COLO829 (cell line): ENCODE results near the gene ERVK3-1.
"Not testable (repeated sequence)": the region's sequence is repeated elsewhere in the genome, so short reads cannot be mapped to it uniquely, and the experiment has no call there.

Experiments used
- DNase-seq: peaks from one replicate; pipeline ENCODE4 v3.0.0; 2012; ENCODE audit warnings: low spot score

The ERVK3-1 gene

GRCh38 chr19:58305065-58305931 is at the start of gene ERVK3-1:
Gene ERVK3-1, plus strand, starts transcription at chr19:58305377. Its CDS starts 6,792 bp downstream, at chr19:58312169.
- peak; percentile 98 for DNase-seq

- DNase-seq: not testable (repeated sequence)
These were observed 46.9 kb upstream of the ERVK3-1 start for GRCh38 chr19:58258259-58258658.

- no peak for DNase-seq
These were observed 43.6 kb upstream of the ERVK3-1 start for GRCh38 chr19:58261600-58261967.

- no peak for DNase-seq
These were observed 42.9 kb upstream of the ERVK3-1 start for GRCh38 chr19:58261968-58262921.

- DNase-seq: no peak
These were observed 42.3 kb upstream of the ERVK3-1 start for GRCh38 chr19:58262922-58263296.

GRCh38 chr19:58265100-58265499 is 40.1 kb upstream of the ERVK3-1 start:
- no peak for DNase-seq

- no peak for DNase-seq
These were observed 36.8 kb upstream of the ERVK3-1 start for GRCh38 chr19:58268344-58268743.

- no peak for DNase-seq
These were observed 30.4 kb upstream of the ERVK3-1 start for GRCh38 chr19:58274771-58275201.

GRCh38 chr19:58275564-58275963 is 29.6 kb upstream of the ERVK3-1 start:
- no peak for DNase-seq

GRCh38 chr19:58277197-58277596 is 28.0 kb upstream of the ERVK3-1 start:
- DNase-seq: no peak

GRCh38 chr19:58277748-58278540 is 27.2 kb upstream of the ERVK3-1 start:
- no peak for DNase-seq

- peak; percentile 98 for DNase-seq
These were observed 26.6 kb upstream of the ERVK3-1 start, which contains the start of gene ZNF8 for GRCh38 chr19:58278541-58279041. Gene ZNF8, plus strand, starts transcription at chr19:58278955. Its CDS starts 127 bp downstream, at chr19:58279082.

GRCh38 chr19:58279042-58279924 is 25.9 kb upstream of the ERVK3-1 start:
- DNase-seq: peak; percentile 54

GRCh38 chr19:58279925-58280316 is 25.3 kb upstream of the ERVK3-1 start:
- DNase-seq: no peak

- no peak for DNase-seq
These were observed 21.0 kb upstream of the ERVK3-1 start for GRCh38 chr19:58284199-58284598.

GRCh38 chr19:58291943-58292342 is 13.2 kb upstream of the ERVK3-1 start:
- DNase-seq: no peak

- DNase-seq: no peak
These were observed 10.3 kb upstream of the ERVK3-1 start for GRCh38 chr19:58294743-58295374.

GRCh38 chr19:58296104-58296503 is 9.1 kb upstream of the ERVK3-1 start:
- DNase-seq: no peak

GRCh38 chr19:58300620-58301019 is 4.6 kb upstream of the ERVK3-1 start:
- DNase-seq: no peak

- no peak for DNase-seq
These were observed 922 bp upstream of the ERVK3-1 start for GRCh38 chr19:58304255-58304654.
